Dedifferentiated amniotic fluid mesenchymal stem cell (primary cell): Measurements from ENCODE around the gene CSNK2B.
A peak's percentile ranks its signal among the peaks of the same experiment; 100 is the strongest.

Source experiments
- DNase-seq: peaks from one replicate; pipeline ENCODE4 v3.0.0-alpha.2; 2016; ENCODE audit errors: extremely low spot score

CSNK2B gene

GRCh38 chr6:31665501-31666336 lies at the start of gene CSNK2B:
Gene CSNK2B (plus strand): TSS chr6:31666080. CDS start chr6:31666832, 752 bp downstream.
- peak; percentile 98 for DNase-seq

- no peak for DNase-seq
Observed at GRCh38 chr6:31617010-31617409, 48.9 kb upstream of the CSNK2B start.

GRCh38 chr6:31619805-31620585 lies 45.9 kb upstream of the CSNK2B start:
- DNase-seq = peak; percentile 99

- peak; percentile 20 for DNase-seq
Observed at GRCh38 chr6:31620586-31621319, 45.1 kb upstream of the CSNK2B start, which contains the start of gene PRRC2A. Gene PRRC2A (plus strand): TSS chr6:31620715. CDS start chr6:31622790, 2,075 bp downstream.

DNA sequence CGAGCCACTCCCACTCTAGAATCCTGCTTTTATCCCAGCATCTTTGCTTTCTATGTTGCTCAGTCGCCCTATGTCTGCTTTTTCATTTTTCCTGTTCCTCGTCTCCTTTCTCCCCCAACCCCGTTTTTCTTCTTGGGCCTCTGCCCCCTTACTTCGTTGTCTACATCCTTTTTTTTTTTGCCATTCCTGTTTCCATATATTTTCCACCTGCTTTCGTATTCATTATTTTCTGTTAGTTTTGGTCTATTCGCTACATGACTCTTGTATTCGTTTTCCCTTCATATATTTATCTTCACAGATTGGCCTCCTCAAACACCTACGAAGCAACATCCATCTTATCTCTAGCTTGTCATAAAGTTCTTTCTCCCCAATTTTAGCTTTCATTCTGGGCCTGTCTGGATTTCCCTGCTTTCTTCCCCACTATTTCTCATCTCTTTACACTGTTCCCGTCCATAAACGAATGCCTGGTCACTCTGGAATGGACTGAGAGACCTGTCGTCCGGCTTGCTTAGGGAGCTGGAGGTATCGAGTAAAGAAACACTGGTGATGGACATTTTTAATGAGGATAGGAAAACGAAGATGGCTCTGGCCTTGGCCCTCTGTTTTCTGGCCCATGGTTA lies 44.5 kb upstream of the CSNK2B start:
- no peak for DNase-seq

DNA sequence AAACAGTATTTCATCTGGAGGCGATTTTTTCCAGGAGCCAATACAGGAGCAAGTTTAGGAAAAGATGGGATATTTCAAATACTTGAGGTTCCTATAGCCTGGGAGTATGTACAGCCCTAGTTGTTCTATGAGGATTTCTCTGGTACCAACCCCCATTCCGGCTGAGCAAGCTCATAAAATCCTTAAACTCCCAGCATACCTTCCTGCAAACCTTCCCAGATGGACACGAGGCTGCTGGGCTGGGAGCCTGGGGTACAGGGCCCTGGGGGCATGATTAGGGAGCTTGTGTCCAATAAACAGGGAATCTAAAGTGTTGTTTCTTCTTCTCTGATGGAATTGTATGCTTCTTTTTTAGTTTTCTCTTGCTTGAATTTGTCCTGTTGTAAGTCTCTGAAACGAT lies 43.9 kb upstream of the CSNK2B start:
- no peak for DNase-seq

GRCh38 chr6:31622684-31623091 lies 43.2 kb upstream of the CSNK2B start:
- DNase-seq = no peak

DNA sequence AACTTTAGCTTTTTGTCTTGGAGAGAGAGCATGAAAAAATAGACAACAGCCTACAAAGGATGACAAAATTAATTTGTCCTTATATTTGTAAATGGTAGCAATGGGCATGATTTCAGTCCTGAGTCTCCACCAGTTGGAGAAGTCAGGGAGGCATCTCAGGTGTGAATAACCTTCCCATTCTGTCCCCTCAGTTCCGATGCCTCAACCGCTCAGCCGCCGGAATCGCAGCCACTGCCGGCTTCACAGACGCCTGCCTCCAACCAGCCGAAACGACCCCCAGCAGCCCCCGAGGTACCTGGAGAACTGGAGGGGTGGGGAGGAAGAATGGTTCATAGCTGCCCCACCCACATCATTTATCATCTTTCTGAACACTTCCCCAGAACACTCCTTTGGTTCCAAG lies 41.8 kb upstream of the CSNK2B start:
- no peak for DNase-seq

DNA sequence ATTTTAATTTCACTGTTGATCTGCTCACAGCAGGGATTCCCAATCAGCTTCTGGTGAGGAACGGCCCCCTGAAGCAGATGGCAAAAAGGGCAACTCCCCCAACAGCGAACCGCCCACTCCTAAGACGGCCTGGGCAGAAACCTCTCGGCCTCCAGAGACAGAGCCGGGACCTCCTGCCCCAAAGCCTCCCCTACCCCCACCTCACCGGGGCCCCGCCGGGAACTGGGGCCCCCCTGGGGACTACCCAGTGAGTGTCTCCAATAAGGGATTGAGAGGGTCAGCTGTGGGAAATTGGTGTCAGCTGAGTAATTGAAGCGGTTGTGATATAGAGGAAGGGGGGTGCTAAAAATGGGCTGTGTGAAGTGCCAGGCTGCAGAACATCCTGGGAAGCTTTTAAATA lies 38.9 kb upstream of the CSNK2B start:
- DNase-seq = no peak

DNA sequence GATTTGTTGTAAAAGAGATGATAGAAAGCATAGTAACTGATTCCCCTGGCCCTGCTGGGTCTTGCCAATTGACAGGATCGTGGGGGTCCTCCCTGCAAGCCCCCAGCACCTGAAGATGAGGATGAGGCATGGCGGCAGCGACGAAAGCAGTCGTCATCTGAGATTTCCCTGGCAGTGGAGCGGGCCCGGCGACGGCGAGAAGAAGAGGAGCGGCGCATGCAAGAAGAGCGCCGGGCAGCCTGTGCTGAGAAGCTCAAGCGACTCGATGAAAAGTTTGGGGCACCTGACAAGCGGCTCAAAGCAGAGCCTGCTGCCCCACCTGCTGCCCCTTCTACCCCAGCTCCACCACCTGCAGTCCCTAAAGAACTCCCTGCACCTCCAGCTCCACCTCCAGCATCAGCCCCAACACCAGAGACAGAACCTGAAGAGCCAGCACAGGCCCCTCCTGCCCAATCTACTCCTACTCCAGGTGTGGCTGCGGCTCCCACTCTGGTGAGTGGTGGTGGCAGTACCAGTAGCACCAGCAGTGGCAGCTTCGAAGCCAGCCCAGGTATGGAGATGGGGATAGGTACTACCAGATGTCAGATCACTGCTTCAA lies 38.1 kb upstream of the CSNK2B start:
- DNase-seq = no peak

GRCh38 chr6:31629014-31629413 lies 36.9 kb upstream of the CSNK2B start:
- no peak for DNase-seq

DNA sequence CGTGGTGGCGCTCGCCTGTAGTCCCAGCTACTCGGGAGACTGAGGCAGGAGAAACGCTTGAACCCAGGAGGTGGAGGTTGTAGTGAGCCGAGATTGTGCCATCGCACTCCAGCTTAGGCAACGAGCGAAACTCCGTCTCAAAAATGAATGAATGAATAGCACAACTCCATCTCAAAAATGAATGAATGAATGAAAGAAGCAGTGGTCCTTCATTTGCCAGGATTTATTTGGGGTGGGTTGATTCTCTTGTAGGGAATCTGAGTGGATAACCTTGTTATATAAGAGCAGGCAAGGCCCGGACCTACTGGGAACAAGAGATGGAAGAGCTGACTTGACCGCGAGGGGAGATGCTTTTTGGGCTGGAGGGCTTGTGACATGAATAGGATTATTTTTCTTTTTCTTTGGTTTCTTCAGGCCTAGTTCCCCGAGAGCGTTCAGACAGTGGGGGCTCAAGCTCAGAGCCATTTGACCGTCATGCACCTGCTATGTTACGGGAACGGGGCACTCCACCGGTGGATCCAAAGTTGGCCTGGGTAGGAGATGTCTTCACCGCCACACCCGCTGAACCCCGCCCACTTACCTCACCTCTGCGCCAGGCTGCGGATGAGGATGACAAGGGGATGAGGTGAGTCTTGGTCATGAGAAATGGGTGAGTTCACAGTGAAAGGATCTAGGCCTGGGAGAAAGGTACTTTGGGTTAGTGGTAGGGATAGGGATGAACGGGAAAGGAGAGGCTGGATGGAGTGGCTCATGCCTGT lies 35.5 kb upstream of the CSNK2B start:
- DNase-seq = no peak

DNA sequence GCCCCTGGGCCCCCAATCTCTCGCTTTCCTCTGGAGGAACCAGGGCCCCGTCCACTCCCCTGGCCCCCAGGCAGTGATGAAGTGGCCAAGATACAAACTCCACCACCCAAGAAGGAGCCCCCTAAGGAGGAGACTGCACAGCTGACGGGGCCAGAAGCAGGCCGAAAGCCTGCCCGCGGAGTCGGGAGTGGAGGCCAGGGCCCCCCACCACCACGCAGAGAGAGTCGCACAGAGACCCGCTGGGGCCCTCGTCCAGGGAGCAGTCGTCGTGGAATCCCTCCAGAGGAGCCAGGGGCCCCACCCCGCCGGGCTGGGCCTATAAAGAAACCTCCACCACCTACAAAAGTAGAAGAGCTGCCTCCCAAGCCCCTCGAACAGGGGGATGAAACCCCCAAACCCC lies 34.7 kb upstream of the CSNK2B start:
- no peak for DNase-seq

GRCh38 chr6:31631681-31632278 lies 34.1 kb upstream of the CSNK2B start:
- no peak for DNase-seq

- DNase-seq = no peak
Observed at GRCh38 chr6:31632279-31632946, 33.5 kb upstream of the CSNK2B start.

GRCh38 chr6:31633447-31633846 lies 32.4 kb upstream of the CSNK2B start:
- no peak for DNase-seq

DNA sequence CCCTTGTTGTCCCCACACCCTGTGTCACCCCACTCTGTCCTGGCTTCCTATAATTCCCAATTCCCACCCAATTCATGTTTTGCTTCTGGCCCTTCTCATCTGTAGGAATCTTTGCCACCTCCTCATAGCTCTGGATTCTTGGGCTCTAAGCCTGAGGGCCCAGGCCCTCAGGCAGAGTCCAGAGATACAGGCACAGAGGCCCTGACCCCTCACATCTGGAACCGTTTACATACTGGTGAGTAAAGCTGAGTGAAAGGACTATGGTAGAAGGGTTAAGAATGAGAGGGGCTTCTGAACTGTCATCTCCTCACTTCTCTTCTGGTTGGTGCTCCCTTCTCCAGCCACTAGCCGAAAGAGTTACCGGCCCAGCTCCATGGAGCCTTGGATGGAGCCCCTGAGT lies 31.7 kb upstream of the CSNK2B start:
- DNase-seq = no peak

- DNase-seq = no peak
Observed at GRCh38 chr6:31634969-31635575, 30.8 kb upstream of the CSNK2B start.
